Raji (cell line): ENCODE measurements around the gene STRA6.

Experiments
- POLR2A ChIP-seq: IDR thresholded peaks from 2 replicates; pipeline ENCODE4 v1.6.1; 2011; ENCODE audit warnings: low read depth, low read length, control low read depth; ENCODE audit not compliant: insufficient read depth

STRA6 gene

DNA sequence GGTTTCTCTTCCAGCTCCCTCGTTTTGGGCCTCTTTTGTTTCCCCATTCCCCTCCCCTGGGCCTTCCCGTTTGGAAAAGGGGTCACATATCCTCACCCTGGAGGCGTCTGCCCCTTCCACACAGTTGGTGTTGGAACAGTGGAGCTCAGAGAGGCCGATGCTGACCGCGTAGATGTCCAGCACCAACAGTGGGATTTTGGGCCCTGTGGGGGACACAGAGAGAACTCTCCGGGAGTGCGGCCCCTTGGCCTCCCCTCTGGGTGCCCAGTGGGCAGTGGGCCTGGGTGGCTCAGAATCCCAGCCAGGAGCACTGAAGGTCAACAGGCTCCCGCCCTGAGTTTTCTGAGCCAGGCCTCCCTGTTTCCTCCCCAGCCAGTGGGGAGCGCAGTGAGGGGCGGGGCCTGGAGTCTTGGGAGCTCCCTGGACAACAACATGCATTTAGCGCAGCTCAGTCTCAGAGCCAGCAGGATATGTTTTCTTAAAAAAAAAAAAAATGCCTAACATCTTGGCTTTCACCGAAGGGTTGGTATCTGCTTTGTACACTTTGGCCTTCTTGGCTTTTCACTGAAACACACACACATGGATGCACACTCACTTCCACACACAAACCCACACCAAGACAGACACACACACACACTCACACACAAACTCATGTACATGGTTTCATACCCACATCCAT is 29.7 kb downstream of the STRA6 start:
- no peak for TF ChIP-seq POLR2A

DNA sequence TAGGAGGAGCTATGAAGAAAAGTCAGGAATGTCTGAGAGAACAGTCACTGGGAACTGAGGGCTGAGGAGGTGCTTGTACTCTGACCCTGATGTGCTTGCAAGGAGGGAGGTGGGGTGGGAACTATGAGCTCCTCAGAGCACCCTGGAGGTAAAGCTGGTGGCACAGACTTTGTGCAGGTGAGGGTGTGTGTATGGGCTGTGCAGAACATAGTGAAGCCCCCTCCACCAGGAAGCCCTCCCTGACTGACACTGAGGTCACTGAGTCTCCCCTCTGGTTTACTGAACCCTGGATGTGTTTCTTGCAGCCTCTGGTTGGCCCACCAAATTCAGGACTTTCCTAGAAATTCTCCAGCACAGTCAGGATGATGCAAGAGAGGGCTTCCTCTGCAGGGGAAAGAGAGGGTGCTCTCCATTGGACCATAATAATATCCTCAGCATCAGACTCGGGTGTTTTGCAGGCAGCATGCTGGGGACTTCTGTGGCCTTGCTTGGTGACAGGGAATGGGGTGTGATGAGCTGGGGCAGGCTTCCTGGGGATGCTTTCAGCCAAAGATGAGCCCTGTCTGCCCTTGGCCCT is 30.5 kb downstream of the STRA6 start:
- no peak for TF ChIP-seq POLR2A

DNA sequence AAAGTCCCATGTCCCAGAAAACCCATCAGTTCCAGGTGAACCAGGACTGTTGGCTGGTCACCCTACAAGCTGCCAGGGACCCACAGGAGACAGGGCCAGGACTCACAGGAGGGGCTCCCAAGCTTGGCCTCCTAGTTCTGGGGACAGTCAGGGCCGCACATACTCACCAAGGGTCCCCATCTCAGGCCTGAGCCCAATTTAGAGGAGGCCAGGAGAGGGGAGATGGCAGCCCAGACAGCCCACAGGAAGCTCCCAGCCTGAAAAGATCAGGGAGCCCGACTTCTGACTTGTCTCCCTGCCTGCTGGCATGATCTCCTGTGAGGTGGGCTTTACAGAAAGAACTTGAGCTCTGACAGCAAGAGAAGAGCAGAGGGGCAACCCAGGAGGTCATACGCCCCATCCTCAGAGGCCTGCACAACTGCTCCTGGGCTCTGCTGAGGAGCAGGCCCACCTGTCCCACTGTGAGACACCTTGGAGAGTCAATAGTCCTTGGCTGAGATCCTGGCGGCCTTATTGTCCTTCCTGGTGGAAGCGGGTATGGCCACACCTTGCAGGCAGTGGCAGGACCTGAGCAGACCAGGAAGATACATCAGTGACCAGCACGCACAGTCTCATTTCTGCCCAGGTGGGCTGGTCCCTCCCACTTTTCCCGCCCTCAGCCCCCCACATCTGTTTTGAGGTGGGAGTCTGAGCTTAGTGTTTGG is 31.6 kb downstream of the STRA6 start:
- no peak for TF ChIP-seq POLR2A

DNA sequence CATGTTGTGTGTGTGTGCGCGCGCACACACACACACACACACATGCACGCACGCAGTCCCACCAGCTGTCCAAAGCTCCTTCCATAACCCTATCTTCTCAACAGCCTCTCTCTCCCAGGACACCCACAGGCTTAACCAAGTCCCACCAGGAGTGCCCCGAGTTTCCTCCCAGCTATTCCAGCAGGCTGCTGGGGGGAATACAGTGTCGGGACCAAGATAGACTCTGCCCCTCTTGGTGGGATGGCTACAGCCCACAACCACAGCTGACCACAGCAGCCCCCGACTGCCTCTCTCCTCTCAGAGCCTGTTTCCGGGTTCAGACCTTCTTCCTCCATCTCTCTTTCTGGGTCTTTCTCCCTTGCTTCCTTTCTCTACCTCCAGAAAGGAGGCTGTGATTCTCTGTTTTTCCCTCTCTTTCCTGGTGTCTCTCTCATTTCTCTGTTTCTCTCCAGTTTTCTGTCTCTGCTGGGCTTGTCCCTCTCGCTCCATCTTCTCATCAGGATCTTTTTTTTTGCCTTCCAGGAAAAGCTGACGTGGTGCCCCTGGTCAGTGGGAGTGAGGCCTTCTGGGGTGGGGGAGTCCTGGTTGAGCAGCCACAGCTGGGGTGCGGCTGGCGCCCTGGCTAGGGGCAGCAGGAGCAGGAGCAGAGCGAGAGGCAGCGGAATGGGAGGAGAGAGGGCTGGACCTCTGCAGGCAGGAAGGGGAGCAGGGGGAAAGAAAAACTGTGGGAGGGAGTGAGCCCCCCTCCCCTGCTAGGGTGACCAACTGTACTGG is 32.3 kb downstream of the STRA6 start:
- no peak for TF ChIP-seq POLR2A

DNA sequence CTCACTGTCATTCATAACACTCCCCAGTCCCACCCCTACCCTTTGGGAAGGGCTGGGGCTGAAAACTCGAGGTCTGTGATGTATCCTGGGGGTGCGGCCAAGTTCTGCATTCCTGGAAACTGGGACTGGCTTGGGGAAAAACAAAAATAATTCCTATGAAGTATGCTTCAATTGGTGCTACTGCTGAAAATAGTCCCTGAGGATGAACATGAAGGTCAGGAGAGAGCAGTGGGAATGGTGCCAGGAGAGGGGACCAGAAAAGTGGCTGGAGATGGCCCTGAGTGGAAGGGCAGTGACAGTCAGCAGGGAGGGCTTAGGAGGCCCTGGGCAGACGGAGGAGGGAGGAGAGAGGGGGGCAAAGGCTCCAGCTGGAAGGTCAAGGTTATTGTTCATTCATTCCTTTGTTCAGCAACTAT is 33.9 kb downstream of the STRA6 start:
- no peak for TF ChIP-seq POLR2A

DNA sequence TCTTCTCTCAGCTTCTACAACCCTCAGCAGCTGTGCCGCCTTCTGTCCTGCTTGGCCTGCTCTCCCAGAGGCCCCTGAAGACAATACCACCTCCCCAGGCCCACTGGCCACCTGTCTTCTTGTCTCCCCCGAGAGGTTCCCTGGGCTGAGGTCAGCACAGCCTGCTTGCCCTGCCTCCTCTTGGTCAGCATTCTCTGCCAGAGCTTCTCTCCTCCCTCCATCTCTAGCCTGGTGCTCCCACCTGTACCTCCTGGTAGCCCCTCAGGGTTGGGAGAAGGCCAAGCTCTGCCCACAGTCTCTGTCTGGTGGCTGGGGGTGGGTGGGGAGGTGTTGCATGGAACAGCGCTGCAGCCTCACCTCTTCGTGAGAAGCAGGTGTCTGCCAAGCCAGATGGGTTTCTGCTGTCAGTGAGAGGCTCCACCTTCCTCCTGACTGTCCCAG is 34.7 kb downstream of the STRA6 start:
- no peak for TF ChIP-seq POLR2A

DNA sequence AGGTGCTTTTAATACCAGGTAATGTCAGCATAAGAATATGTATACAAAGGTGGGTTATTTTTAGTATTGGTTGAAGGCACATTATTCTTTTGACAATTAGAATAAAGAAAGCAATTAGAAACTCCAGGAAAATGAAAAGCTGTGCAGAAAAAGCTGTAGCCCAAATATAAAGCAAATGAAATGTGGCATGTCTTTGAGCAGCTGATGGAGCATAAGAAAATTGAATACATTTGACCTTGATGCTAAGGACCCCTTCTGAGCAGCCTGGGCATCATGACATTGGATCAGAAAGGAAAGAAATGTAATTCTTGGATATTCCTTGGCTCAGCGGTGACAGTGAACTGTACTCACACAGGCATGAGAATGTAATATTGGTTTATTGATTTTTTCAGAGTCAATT is 37.1 kb downstream of the STRA6 start:
- no peak for TF ChIP-seq POLR2A

DNA sequence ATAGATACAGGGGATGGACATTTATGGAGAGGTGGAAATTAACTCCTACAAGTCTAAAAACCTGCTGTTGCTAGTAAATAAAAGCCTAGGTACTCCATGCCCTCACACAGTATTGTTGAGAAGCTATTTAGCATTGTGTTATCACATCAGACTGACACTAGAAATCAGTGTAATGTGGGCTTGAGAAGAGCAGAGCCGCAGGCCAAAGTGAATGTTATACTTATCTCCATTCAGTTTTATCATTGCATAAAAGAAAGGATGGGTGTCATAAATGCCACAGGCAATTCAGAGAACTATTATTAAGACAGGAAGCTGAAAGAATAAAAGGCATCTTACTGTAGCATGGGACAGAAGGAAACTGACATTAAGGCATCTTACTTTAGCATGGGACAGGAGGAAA is 42.8 kb downstream of the STRA6 start:
- no peak for TF ChIP-seq POLR2A

DNA sequence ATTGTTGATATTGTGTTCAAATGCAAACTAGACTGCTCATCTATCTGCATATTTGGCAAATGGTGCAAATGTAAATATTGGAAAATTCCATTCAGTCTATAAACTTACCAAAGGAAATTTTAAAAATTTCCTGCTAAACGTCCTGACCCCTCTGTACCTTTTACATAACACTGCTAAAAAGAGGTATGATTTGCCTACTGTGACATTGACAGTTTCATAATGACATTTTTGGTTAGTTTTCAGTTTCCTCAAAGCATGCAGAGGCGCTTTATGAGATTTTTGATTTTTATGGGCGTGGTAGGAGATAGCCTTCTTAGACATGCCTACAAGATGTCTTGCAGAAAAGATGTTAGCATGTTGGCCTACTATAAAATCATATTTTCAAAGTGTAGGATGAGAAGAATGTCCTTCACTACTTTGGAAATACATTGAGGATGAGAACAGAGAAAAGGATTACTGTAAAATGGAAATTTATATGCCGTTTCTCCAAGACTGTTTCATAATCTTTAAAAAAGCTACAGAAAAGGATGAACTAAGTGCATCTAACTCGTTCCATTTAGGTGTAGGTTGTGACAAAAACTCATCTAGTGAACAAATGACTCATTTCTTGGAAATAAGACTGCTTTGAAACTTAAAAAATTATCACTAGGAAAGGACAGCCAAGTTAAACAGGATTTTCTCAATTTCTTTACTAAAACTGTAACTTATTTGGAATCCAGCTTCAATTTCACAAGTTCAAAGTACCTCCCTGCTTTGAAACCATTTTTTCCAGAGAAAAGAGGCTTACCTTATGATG is 43.5 kb downstream of the STRA6 start:
- no peak for TF ChIP-seq POLR2A

DNA sequence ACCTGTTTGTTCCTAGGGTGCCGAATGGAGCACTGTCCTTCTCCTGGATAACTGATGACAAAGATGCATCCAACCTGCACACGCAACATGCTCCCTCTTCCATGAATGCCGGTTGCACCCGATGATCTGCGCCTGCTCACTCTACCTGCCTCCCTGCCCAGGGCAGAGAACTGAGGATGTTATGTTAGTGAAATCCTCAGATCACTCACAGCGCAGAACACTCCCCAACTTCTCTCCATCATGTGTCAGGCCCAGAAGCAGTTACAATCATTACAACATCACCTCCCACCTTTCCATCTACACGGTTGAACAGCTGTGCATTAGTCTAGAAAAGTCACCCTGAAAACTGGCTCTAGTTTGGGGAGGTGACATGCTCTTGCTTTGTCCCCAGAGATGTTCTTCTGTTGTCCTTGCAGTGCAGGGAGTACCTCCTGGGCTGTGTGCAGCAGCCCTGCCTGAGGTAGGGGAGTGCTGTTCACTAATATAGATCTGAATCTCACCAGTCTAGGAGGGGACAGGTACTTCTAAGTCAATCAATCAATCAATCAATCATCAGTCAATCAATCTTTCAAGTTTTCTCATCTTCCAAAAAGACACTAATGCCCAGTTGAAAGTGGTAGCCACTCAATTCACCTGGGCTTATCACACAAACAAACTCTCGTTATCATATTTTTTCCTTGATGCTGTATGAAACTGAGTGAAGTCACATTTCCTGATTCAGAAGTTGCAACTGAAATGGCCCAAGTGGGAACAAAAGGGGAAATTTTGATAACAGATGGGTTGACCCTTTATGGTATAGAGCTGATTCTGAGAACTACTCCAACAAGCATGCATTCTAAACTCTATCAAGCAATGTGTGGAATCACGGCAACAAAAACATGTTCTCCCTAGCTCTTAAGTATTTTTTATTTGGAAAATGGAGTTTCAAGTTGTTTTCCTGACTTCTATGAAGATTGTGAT is 44.4 kb downstream of the STRA6 start:
- TF ChIP-seq POLR2A: no peak

DNA sequence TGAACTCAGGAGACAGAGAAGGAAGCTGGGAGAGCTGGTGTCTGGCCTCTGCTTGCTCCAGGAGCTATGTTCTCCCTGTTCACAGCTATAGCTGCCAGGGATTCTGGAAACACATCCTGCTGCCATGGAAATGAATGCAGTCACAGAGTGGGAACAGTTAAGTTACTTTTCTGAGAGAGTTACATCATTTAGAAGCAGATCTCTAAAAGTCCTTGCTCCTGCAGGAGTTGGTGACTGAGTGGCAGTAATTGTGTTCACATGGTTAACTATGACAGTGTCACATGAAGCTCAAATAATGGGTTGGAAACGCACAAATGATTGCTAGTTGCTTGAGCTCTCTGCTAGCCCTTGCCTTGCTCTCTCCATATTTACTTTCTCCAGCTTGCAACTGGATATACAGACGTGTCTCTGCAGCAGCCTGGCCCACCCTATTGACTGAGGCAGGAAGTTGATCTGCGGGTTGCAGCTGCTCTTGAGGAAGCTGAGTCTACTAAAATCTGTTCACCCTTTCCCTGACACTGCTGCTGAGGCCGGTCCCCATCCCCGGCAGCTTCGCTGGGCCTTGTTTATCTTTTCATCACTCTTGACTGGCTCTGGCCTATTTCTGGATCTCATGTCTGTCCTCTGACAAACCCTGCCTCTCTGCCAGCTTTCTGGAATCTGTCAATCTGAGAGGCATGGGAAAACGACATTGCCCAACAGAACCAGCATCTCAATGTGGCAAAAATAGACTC is 45.7 kb downstream of the STRA6 start:
- TF ChIP-seq POLR2A: no peak

DNA sequence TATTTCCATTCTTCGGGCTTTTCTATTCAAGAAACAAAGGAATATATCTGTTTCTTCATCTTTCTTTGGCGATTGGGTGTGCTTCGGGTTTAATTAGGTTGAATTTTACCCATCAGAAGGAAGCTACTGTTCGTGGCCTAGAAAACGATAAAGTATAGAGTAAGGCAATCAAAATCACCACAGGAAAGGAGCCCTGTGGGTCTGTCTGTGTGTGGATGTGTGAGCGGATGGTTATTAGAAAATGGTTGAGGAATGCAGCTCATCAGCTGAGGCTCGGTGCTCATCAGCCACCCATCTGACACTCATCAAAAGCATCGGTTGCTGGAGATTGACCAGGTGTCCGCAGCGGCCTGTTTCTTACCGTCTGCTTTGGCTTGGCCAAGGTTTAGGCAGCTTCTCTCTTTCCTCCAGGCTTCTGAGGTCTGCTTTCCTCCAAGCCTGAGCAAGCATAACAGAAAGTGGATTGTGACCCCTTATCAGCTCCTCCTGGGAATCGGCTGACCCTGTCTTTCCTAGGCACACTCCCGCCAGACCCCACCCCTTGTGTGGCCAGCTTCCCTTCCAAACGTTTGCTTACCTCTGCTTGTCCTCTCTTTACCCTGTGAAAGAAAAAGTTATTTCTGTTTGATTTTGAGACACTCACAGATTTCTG is 46.7 kb downstream of the STRA6 start:
- no peak for TF ChIP-seq POLR2A

DNA sequence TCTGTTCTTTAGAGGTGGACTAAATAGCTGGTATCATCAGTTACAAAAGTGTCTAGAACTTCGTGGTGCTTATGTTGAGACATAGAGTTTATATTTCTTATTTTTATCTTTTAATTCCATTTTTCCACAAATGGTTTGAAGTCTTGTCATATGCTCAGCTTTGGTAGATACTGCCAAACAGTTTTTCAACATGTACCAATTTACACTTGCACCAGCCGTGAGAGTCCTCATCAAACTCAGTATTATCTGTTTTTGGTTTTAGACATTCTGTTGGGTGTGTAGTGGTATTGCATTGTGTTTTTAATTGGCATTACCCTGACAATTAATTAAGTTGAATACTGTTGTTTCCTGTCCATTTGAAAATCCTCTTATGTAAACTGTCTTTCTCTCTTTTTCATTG is 55.5 kb downstream of the STRA6 start:
- no peak for TF ChIP-seq POLR2A
